Measurements from ENCODE around the gene FRMD3.

Gene FRMD3

GRCh38 chr9:83270116-83270515 is 268.1 kb downstream of the FRMD3 start:
- DNase-seq, result no peak

GRCh38 chr9:83267741-83268140 is 270.5 kb downstream of the FRMD3 start:
- DNase-seq, result no peak

- no peak for DNase-seq
Measured at GRCh38 chr9:83266666-83267496, 271.3 kb downstream of the FRMD3 start.

- no peak for DNase-seq
Measured at GRCh38 chr9:83266331-83266665, 271.9 kb downstream of the FRMD3 start.

- DNase-seq, result no peak
Measured at GRCh38 chr9:83264315-83264714, 273.9 kb downstream of the FRMD3 start.

- no peak for DNase-seq
Measured at GRCh38 chr9:83259558-83259957, 278.6 kb downstream of the FRMD3 start.

- no peak for DNase-seq
Measured at GRCh38 chr9:83257937-83258891, 280.0 kb downstream of the FRMD3 start.

GRCh38 chr9:83247732-83248131 is 290.5 kb downstream of the FRMD3 start:
- no peak for DNase-seq

- DNase-seq, result no peak
Measured at GRCh38 chr9:83245979-83246659, 292.1 kb downstream of the FRMD3 start.

- no peak for DNase-seq
Measured at GRCh38 chr9:83242066-83242465, 296.1 kb downstream of the FRMD3 start.

GRCh38 chr9:83240671-83241070 is 297.5 kb downstream of the FRMD3 start:
- no peak for DNase-seq

- no peak for DNase-seq
Measured at GRCh38 chr9:83239747-83240146, 298.5 kb downstream of the FRMD3 start.

GRCh38 chr9:83238871-83239640 is 299.1 kb downstream of the FRMD3 start:
- no peak for DNase-seq

- DNase-seq, result no peak
Measured at GRCh38 chr9:83236029-83236696, 302.0 kb downstream of the FRMD3 start.

GRCh38 chr9:83235526-83235925 is 302.7 kb downstream of the FRMD3 start:
- no peak for DNase-seq

- DNase-seq, result no peak
Measured at GRCh38 chr9:83234541-83234940, 303.7 kb downstream of the FRMD3 start.

- no peak for DNase-seq
Measured at GRCh38 chr9:83233647-83234046, 304.6 kb downstream of the FRMD3 start.

GRCh38 chr9:83231039-83231438 is 307.2 kb downstream of the FRMD3 start:
- no peak for DNase-seq

- no peak for DNase-seq
Measured at GRCh38 chr9:83220730-83221129, 317.5 kb downstream of the FRMD3 start.

GRCh38 chr9:83219924-83220438 is 318.2 kb downstream of the FRMD3 start:
- DNase-seq, result no peak

GRCh38 chr9:83219154-83219923 is 318.9 kb downstream of the FRMD3 start:
- DNase-seq, result no peak

Measured in activated naive CD4-positive, alpha-beta T cell treated with Interleukin-2 at 50 U/mL for 16 hours (primary cell).